ENCODE measurements around the gene TNIP1.

- peak; percentile 79; the same call in 1 of the 2 replicates for TF ChIP-seq POLR2AphosphoS5 (IDR thresholded peaks at IDR 0.05; ENCODE audit: low read depth, low read length)
- TF ChIP-seq POLR2A (IDR thresholded peaks at IDR 0.05; ENCODE audit: low read depth, low read length), result peak; percentile 73; the same call in 1 of the 2 replicates
- TF ChIP-seq TAF1 (IDR thresholded peaks at IDR 0.05; ENCODE audit: borderline replicate concordance, low read depth, low read length), result peak; percentile 60; the same call in 1 of the 2 replicates
Observed at GRCh38 chr5:151086905-151087360, 6.1 kb upstream of the TNIP1 start.

Data from GM12892 (cell line).